SH-SY5Y (cell line): ENCODE measurements around the gene MANBA.
A peak's percentile ranks its signal among the peaks of the same experiment; 100 is the strongest.
"Not testable (repeated sequence)": the region's sequence is repeated elsewhere in the genome, so short reads cannot be mapped to it uniquely, and the experiment has no call there.

Experiments used
- GATA2 ChIP-seq: IDR thresholded peaks from 2 replicates; pipeline ENCODE4 v1.6.1; 2011; ENCODE audit warnings: mild to moderate bottlenecking, low read depth, low read length
- GATA3 ChIP-seq: IDR thresholded peaks from 2 replicates; pipeline ENCODE4 v1.6.1; 2011; ENCODE audit warnings: low read depth, mild to moderate bottlenecking, low read length, moderate library complexity

DNA sequence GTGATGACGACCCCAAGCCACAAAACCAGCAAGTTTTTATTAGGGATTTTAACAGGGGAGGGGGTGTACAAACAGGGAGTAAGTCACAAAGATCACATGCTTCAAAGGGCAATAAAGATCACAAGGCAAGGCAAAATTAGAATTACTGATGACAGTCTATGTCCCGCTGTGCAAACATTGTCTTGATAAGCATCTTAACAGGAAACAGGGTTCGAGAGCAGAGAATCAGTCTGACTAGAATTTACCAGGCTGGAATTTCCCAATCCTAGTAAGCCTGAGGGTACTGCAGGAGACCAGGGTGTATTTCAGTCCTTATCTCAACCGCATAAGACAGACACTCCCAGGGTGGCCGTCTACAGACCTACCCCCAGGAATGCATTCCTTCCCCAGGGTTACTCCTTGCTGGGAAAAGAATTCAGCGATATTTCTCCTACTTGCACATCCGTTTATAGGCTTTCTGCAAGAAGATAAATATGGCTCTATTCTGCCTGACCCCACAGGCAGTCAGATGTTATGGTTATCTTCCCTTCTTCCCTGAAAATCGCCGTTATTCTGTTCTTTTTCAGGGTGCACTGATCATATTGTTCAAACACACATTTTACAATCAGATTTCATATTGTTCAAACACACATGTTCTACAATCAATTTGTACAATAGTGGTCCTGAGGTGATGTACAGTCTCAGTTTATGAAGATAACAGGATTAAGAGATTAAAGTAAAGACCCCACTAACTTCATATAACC lies 41.8 kb downstream of the MANBA start:
- peak; percentile 20; the same call in 1 of the 2 replicates for TF ChIP-seq GATA2
- TF ChIP-seq GATA3 = not testable (repeated sequence)
